Chondrocyte (in vitro differentiated cells): Measurements from ENCODE around the gene ABLIM3. TPM values are rescaled to one million over a fixed set of nuclear protein-coding genes. Genes with fewer than 3 reads are reported as not detected.

ENCODE experiments used
- DNase-seq: peaks from one replicate; pipeline ENCODE4 v3.0.0; 2021; ENCODE audit warnings: mixed read lengths, low spot score
- H3K27ac Mint-ChIP-seq: one replicate; pipeline ENCODE4 v1.8.0; 2021; ENCODE audit warnings: mild to moderate bottlenecking, moderate library complexity, mixed read lengths; ENCODE audit not compliant: unreplicated experiment
- H3K27me3 Mint-ChIP-seq: 2 replicates; pipeline ENCODE4 v1.8.0; 2021; ENCODE audit warnings: low read depth, mixed read lengths
- H3K36me3 Mint-ChIP-seq: 2 replicates; pipeline ENCODE4 v1.8.0; 2021; ENCODE audit warnings: low read depth, mixed read lengths
- H3K4me1 Mint-ChIP-seq: 2 replicates; pipeline ENCODE4 v1.8.0; 2021; ENCODE audit warnings: low read depth, mild to moderate bottlenecking, mixed read lengths
- H3K4me3 Mint-ChIP-seq: one replicate; pipeline ENCODE4 v1.8.0; 2021; ENCODE audit warnings: mild to moderate bottlenecking, moderate library complexity, mixed read lengths; ENCODE audit not compliant: unreplicated experiment
- H3K9me3 Mint-ChIP-seq: 2 replicates; pipeline ENCODE4 v1.8.0; 2021; ENCODE audit warnings: low read depth, mixed read lengths
- total RNA-seq: library from RNA; stranded (reverse); gene quantifications from 3 replicates; pipeline ENCODE4 v1.2.1, GENCODE V29; 2021
- TF ChIP-seq, protein P1 (sequence below): fragments of 200-600 bp; sonication (generic); IDR thresholded peaks from 2 replicates; pipeline ENCODE4 v1.5.0; 2021; ENCODE audit warnings: antibody characterized with exemption, mild to moderate bottlenecking, moderate library complexity

ABLIM3 gene
- total RNA-seq, 1 donor from 2014 or later = 15.4 TPM

DNA sequence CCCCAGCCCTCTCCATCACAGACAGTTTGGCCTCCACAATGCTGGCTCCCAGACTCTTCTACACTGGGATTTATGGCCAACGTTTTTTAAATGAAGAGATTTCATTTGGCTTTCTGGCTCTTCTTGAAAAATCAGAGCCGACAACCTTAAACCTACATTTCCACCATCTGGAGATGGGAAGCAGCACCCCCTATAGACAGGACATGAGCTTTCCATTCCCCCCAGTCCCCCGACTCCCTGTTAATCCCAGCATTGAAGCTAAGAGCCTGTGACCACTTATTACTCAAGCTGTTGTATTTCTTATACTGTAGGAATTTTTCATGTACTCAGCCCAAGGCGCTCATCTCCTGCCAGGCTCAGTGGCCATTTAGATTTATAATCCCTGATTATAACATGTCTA is 96.4 kb downstream of the ABLIM3 start:
- H3K4me1 Mint-ChIP-seq = peaks cover 4% of the 10 kb centered on the region
- no peaks in the 10 kb centered on the region for H3K9me3 Mint-ChIP-seq
- peaks cover 30% of the 10 kb centered on the region for H3K27me3 Mint-ChIP-seq
- no peak overlapping the region for H3K4me3 Mint-ChIP-seq
- peaks cover 19% of the 10 kb centered on the region for H3K36me3 Mint-ChIP-seq
- DNase-seq = no peak
- no peak overlapping the region for H3K27ac Mint-ChIP-seq
- TF ChIP-seq, protein P1, sequence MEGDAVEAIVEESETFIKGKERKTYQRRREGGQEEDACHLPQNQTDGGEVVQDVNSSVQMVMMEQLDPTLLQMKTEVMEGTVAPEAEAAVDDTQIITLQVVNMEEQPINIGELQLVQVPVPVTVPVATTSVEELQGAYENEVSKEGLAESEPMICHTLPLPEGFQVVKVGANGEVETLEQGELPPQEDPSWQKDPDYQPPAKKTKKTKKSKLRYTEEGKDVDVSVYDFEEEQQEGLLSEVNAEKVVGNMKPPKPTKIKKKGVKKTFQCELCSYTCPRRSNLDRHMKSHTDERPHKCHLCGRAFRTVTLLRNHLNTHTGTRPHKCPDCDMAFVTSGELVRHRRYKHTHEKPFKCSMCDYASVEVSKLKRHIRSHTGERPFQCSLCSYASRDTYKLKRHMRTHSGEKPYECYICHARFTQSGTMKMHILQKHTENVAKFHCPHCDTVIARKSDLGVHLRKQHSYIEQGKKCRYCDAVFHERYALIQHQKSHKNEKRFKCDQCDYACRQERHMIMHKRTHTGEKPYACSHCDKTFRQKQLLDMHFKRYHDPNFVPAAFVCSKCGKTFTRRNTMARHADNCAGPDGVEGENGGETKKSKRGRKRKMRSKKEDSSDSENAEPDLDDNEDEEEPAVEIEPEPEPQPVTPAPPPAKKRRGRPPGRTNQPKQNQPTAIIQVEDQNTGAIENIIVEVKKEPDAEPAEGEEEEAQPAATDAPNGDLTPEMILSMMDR = no peak

DNA sequence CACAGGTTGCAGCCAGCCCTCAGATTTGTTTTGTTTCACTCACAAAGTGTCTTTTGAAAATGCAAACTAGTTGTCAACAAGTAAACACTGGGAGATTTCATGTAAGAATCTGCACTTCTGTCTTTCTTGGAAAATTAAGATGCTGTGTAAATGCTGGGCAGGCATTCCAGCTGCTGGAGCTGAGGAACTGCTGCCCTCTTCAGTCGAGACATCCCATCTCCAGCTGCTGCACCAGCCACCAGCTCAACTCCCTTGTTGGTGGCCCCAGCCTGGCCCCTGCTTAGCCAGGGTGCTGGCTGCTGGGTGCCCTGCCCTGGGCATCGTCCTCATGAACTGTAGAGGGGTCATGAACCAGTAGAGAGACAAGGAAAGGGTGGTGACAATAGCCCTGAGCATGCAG is 97.2 kb downstream of the ABLIM3 start:
- Mint-ChIP-seq H3K36me3 (peaks cover 20% of the 10 kb centered on the region), H3K9me3 (no peaks in the 10 kb centered on the region), H3K27me3 (peaks cover 35% of the 10 kb centered on the region), H3K4me3 (no peak overlapping the region), H3K4me1 (peaks cover 4% of the 10 kb centered on the region), H3K27ac (no peak overlapping the region)
- TF ChIP-seq, protein P1 = peak; percentile 60
- DNase-seq = no peak

DNA sequence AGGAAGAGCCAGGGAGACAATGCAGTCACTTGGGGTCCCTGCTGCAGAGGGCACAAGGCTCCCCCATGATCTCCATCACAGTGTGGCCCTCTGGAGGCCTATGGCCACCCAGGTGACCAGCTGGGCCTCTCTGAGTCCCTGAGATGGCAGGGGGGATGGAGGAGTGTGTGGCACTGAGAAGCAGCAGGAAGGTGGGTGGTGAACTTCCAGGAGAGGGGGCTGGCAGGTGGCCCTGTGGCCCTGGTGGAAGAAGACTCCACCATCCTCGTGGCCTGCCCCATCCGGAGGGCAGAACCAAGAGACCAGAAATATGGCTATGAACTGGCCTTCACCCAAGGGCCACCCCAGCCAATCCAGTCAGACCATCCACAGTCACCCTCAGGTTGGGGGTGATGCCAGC is 98.6 kb downstream of the ABLIM3 start:
- TF ChIP-seq, protein P1 = no peak
- Mint-ChIP-seq H3K9me3 (no peaks in the 10 kb centered on the region), H3K4me3 (no peak overlapping the region), H3K27me3 (peaks cover 30% of the 10 kb centered on the region), H3K36me3 (peaks cover 14% of the 10 kb centered on the region), H3K4me1 (peaks cover 4% of the 10 kb centered on the region), H3K27ac (no peak overlapping the region)
- DNase-seq = no peak

DNA sequence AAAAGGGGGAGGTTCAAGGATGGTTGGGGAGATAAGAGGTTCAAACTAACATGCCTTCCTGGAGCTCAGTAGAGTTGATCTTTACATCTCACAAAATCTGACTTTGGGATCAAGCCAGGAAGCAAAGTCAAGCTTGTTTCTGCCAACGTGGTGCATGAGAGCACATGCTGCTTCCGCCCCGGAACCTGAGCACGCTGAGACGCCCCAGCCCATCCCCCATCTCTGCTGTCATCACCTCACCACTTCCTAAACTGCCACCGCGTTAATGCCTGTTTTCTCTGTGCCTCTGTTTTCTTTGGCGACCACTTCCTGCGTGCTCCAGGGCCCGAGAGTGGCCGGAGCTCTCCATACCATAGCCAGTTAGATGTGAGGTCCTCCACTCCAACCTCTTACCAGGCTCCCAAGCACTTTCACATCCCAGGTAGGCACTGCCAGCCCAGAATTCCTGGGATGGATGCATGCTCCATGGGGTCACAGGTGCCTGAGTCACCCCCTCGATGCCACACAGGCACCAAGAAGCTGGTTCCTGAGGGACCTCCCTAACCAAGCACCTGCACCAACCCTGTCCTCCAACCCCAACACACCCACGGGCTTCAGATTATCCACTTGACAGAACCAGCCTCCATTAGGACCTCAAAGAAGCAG is 99.2 kb downstream of the ABLIM3 start:
- Mint-ChIP-seq H3K36me3 (peaks cover 15% of the 10 kb centered on the region), H3K4me3 (no peak overlapping the region), H3K27me3 (peaks cover 29% of the 10 kb centered on the region), H3K27ac (no peak overlapping the region), H3K4me1 (peaks cover 4% of the 10 kb centered on the region), H3K9me3 (no peaks in the 10 kb centered on the region)
- no peak for DNase-seq
- TF ChIP-seq, protein P1 = no peak

DNA sequence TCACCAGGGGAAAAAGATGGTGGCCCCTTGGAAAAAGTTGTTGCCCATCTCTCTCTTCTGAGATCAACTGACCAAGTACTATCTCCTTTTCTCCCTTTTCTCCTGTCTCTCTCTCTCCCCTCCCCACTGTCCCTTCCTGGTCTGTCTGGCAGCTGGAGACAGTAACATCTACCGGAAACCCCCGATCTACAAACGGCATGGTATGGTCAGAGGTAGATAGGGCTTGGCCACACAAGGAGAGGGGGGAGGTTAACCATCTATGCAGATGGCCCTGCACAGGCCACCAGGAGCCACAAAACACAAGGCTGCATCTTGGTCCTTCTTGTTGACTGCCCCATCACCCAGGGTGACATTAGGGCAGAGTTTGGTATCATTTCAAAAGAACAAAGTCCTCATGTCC is 101.0 kb downstream of the ABLIM3 start:
- peaks cover 8% of the 10 kb centered on the region for H3K9me3 Mint-ChIP-seq
- no peak for DNase-seq
- H3K4me3 Mint-ChIP-seq = no peak overlapping the region
- peaks cover 21% of the 10 kb centered on the region for H3K36me3 Mint-ChIP-seq
- no peak overlapping the region for H3K27ac Mint-ChIP-seq
- H3K27me3 Mint-ChIP-seq = peaks cover 23% of the 10 kb centered on the region
- TF ChIP-seq, protein P1 = no peak
- peaks cover 4% of the 10 kb centered on the region for H3K4me1 Mint-ChIP-seq
